UCSD-AML1 (cell line): Measurements from ENCODE around the gene VPS37B.
A peak's percentile ranks its signal among the peaks of the same experiment; 100 is the strongest.

ENCODE experiments used
- DNase-seq: peaks from one replicate; lab custom pipeline; 2025; ENCODE audit not compliant: unreplicated experiment; lab: John Stamatoyannopoulos, UW

Gene VPS37B

DNA sequence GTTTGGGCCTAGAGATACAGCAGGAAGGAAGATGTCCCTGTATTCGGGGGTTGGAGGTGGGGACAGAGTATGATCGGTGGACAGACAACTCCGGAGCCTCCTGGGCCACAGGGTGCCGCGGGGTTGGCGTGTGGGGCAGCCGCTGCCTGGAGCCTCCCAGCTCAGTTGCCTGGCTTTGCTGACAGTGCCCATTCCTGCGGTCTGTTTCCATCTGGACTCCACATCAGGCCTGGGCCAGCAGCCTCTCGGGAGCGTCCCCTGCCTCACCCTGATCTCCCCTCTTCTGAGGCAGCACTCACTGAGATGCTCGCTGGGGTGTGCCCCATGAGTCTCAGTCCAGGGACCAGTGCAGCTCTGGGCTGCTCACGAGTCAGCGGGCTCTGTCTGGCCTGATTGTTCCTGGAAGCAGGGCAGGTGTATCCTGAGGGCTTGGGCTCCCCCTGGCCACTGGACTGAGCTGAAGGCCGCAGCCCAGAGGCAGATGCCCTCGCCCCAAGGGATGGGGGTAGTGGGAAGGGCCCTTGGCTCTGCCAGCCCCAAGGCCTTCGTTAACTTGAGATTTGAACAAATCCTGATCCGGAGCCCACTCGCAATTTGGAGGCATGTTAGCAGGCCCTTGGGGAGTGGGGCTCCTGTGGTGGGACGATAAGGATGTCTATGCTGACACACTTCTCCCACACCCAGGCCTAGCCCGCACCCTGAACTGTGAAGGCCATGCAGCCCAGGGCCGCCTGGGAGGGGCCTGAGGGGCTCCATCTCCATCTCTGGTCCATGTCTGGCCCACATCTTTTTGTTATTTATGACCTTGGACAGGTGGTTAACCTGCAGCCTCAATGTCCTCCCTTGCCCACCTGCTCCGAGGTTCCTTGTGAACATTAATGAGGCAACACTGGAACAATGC is 53.2 kb downstream of the VPS37B start:
- DNase-seq, result no peak

- no peak for DNase-seq
These were observed 54.2 kb downstream of the VPS37B start for GRCh38 chr12:122841544-122842321.

GRCh38 chr12:122840580-122841513 is 55.1 kb downstream of the VPS37B start:
- DNase-seq, result no peak

DNA sequence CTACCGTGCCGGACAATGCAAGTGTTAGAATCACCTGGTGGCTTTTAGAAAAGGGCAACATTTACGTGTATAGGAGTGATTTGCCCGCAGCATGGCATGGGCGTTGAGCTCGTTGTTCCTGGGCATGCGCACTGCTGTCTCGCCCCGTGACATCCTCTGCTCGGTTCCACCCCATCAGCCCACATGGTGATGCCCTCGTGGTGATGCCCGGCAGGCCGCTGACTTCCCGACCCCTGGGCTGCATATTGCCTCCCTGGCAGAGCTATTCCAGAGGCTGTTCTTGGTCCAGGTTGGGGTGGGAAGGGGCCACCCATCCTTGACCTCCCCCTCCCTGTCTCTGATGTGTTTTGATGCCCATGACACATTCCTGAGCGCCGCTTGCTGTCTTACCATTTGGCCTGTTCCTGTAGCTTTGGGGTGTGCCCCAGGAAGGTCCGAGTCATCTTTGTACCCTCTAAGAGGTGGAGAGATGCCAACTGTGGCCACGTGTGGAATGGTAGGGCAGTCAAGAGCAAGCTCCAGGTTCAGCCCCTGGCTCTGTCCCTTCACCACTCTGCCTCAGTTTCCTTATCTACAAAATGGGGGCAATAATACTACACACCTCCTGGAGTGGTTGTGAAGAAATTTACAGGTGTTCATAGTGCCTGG is 55.9 kb downstream of the VPS37B start:
- no peak for DNase-seq

GRCh38 chr12:122838841-122839240 is 57.1 kb downstream of the VPS37B start:
- no peak for DNase-seq

DNA sequence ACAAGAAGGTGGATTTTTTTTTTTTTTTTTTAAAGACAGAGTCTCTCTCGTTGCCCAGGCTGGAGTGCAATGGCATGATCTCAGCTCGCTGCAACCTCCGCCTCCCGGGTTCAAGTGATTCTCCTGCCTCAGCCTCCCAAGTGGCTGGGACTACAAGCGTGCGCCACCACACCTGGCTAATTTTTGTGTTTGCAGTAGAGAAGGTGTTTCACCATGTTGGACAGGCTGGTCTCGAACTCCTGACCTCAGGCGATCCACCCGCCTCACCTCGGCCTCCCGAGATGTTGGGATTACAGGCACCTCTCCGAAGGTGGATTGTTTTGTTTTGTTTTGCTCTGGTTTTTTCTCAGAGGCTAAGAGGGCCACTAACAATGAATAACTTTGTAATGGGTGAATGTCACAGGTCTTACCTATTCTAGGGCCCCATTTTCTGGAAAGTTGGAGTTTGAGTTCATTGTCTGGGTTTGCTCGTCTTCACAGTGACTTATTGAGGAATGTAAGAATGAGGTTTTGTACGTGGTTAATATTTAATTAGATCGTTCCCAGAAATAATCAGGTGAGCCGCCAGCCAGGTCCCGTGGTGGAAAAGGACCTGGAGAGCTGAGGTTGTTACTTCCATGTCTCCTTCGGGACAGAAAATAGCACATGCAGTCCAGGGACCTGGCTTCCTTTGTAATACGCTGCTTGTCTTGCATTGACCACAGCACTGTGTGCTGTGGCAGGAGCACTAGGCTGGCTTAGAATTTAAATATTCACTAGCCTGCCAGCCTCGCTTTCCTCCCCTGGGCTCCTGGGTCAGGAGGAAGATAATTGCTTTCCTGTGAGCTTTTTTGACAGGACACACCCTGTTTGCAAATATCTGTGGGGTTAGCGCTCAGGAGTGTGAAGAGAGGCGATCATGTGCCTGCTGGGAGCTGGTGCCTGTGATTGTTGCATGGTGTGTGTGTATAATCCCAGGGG is 58.3 kb downstream of the VPS37B start:
- no peak for DNase-seq

GRCh38 chr12:122836027-122836921 is 59.6 kb downstream of the VPS37B start:
- peak; percentile 26 for DNase-seq

GRCh38 chr12:122835750-122836026 is 60.2 kb downstream of the VPS37B start:
- DNase-seq, result no peak

DNA sequence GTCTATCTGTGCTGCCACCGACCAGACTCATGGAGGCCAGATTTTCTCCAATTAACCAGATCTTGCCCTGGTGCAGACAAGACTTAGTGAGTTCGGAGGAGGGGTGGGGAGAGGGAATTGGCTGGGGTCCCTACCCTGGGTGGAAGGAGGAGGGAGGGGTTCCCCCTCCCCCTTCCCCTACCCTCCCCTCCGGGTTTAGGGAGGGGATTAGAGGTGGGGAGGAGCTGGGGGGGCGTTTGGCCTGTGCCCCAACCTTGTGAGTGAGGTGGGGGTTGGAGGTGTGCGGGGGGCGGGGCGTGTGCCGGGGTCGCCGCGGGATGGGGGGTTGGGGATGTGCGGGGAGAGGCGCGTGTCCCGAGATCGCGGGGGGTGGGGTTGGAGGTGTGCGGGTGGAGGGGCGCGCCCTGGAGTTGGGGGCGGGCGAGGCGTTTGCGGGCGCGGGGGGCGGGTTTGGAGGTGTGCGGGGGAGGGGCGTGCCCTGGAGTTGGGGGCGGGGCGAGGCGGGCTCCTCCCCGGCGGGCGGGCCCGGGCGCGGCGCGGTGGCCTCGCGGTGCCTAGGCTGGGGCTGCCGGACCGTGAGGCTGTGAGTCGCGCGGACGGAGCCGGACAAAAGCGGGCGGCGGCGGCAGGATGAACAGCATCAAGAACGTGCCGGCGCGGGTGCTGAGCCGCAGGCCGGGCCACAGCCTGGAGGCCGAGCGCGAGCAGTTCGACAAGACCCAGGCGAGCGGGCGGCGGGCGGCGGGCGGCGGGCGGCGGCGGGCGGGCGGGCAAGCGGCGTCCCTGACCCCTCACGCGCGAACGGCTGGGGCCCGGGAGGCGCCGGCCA is 60.8 kb downstream of the VPS37B start, which contains the start of gene HIP1R:
TSS of gene HIP1R (plus strand) at position 537 of the 829 bp plus-strand sequence. CDS start at position 631, 94 bp downstream.
- peak; percentile 32 for DNase-seq

- DNase-seq, result peak; percentile 21
These were observed 61.6 kb downstream of the VPS37B start for GRCh38 chr12:122834104-122834920.

DNA sequence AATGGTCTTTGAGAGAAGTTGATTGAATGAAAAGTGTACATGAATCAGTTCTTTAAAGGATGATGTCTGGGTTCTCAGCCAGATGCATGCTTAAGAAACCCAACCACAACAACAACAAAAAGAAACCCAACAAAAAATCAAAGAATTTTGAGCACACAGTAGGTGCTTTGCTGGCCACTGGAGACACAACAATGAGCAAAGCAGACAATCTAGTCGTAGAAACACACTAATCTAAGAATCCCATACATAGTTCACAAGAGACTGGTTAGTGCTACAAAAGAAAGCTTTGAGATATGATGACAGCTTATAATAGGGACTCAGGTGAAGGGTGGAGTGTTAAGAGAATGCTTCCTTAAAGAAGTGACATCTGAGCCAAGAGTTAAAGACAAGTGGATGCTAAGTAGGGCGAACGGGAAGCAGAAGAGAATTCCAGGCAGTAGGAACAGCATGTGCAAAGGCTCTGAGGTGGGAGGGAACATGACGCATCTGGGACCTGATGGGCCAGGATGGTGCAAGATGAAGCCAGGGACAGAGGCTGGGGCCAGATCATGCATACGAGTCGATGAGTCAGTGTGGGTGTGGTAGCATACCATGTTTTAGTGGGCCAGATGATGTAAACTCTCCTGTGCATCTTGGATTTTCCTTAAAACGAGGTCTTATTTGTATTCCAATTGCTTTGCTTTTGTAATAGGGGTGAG is 65.3 kb downstream of the VPS37B start:
- no peak for DNase-seq

- DNase-seq, result no peak
These were observed 68.7 kb downstream of the VPS37B start for GRCh38 chr12:122827258-122827657.

GRCh38 chr12:122825773-122826724 is 69.9 kb downstream of the VPS37B start:
- no peak for DNase-seq

DNA sequence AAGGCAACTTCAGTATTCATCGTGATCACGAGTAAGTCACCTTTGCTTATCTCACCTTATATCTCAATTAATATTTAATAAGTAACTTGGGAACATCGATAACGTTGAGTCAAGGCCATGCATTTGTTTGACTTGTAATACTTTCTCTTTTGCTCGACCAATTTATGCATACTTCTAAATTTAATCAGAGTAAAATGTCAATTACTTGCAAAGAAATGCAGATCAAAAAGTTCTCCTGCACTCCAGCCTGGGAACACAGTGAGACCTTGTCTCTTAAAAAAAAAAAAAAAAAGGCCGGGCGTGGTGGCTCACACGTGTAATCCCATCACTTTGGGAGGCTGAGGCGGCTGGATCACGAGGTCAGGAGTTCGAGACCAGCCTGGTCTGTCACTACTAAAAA is 72.5 kb downstream of the VPS37B start:
- DNase-seq, result no peak

GRCh38 chr12:122820838-122821271 is 75.1 kb downstream of the VPS37B start:
- DNase-seq, result no peak
